ENCODE measurements around the gene WDR35. TPM values are rescaled to one million over a fixed set of nuclear protein-coding genes. Genes with fewer than 3 reads are reported as not detected.

WDR35 gene
- total RNA-seq, 4 donors from 2014 or later = 16.3 to 24.3 (median 21.2) TPM

Other genes starting within 250 kb of the WDR35 start
- 10 to 100 TPM in 3 of 4 donors, 1 to 10 TPM in 1; 9.6 to 19.7 (median 15.6) TPM for gene TTC32, start 88.1 kb downstream of the WDR35 start, total RNA-seq
- 10 to 100 TPM; 11.4 to 35.2 (median 29.8) TPM for gene MATN3, start 22.6 kb upstream of the WDR35 start, total RNA-seq
- 100 to 1,000 TPM; 138 to 216 (median 191) TPM for gene LAPTM4A, start 61.5 kb upstream of the WDR35 start, total RNA-seq
- gene SDC1, start 235.0 kb upstream of the WDR35 start, total RNA-seq = 1 to 10 TPM in 2 of 4 donors, under 1 TPM in 2; 0.78 to 2.8 (median 1.7) TPM

Data from tibial nerve (tissue), 4 donors.